NCI-H526 treated with DMSO at 0.1 percent for 48 hours (cell line): ENCODE data around the gene CELF1.

Experiments
- DNase-seq: peaks from one replicate; lab custom pipeline; 2025; lab: John Stamatoyannopoulos, UW

The CELF1 gene

GRCh38 chr11:47446833-47447232 lies 106.1 kb downstream of the CELF1 start:
- DNase-seq = no peak

GRCh38 chr11:47445840-47446239 lies 107.1 kb downstream of the CELF1 start:
- no peak for DNase-seq

- no peak for DNase-seq
Measured at GRCh38 chr11:47443817-47444216, 109.1 kb downstream of the CELF1 start.

- DNase-seq = no peak
Measured at GRCh38 chr11:47443028-47443700, 109.8 kb downstream of the CELF1 start.

GRCh38 chr11:47442514-47442913 lies 110.4 kb downstream of the CELF1 start:
- no peak for DNase-seq

- no peak for DNase-seq
Measured at GRCh38 chr11:47441421-47441820, 111.5 kb downstream of the CELF1 start.

- DNase-seq = no peak
Measured at GRCh38 chr11:47440054-47440476, 112.9 kb downstream of the CELF1 start.

- no peak for DNase-seq
Measured at GRCh38 chr11:47438721-47439120, 114.2 kb downstream of the CELF1 start.

GRCh38 chr11:47437746-47438418 lies 115.0 kb downstream of the CELF1 start:
- no peak for DNase-seq

- DNase-seq = no peak
Measured at GRCh38 chr11:47437218-47437745, 115.7 kb downstream of the CELF1 start.

GRCh38 chr11:47436726-47437125 lies 116.2 kb downstream of the CELF1 start:
- DNase-seq = no peak

- DNase-seq = no peak
Measured at GRCh38 chr11:47435687-47436086, 117.2 kb downstream of the CELF1 start.

GRCh38 chr11:47434011-47434786 lies 118.7 kb downstream of the CELF1 start:
- DNase-seq = no peak

GRCh38 chr11:47433157-47433556 lies 119.8 kb downstream of the CELF1 start:
- DNase-seq = no peak

GRCh38 chr11:47431356-47432083 lies 121.4 kb downstream of the CELF1 start:
- DNase-seq = no peak

- no peak for DNase-seq
Measured at GRCh38 chr11:47430524-47430923, 122.4 kb downstream of the CELF1 start.

- DNase-seq = peak; percentile 96
Measured at GRCh38 chr11:47426062-47426956, 126.6 kb downstream of the CELF1 start, which contains the start of gene PSMC3. TSS of gene PSMC3 (minus strand) at chr11:47426439. CDS start at chr11:47426279, 160 bp downstream.

GRCh38 chr11:47425611-47426010 lies 127.3 kb downstream of the CELF1 start:
- no peak for DNase-seq

- DNase-seq = no peak
Measured at GRCh38 chr11:47418454-47419259, 134.3 kb downstream of the CELF1 start.

- DNase-seq = no peak
Measured at GRCh38 chr11:47417712-47418111, 135.2 kb downstream of the CELF1 start.
